ENCODE results near the gene CEBPA. TPM values are rescaled to one million over a fixed set of nuclear protein-coding genes. Genes with fewer than 3 reads are reported as not detected.

Gene CEBPA
- total RNA-seq, 1 donor from 2014 or later: 2.0 TPM

GRCh38 chr19:33264881-33265445 lies 37.4 kb downstream of the CEBPA start:
- no peak for TF ChIP-seq CTCF (IDR thresholded peaks at IDR 0.05; ENCODE audit: insufficient read depth, low read length, poor library complexity, severe bottlenecking)
- Histone ChIP-seq H3K4me3 (ENCODE audit: low read depth, low read length) (no peak overlapping the region), H3K36me3 (ENCODE audit: control insufficient read depth, insufficient read depth, low read length) (no peaks in the 10 kb centered on the region), H3K27me3 (ENCODE audit: control insufficient read depth, insufficient read depth, low read length) (peaks cover 6% of the 10 kb centered on the region)
- DNase-seq (ENCODE audit: low read depth): no peak

- TF ChIP-seq CTCF (IDR thresholded peaks at IDR 0.05; ENCODE audit: insufficient read depth, low read length, poor library complexity, severe bottlenecking): no peak
- Histone ChIP-seq H3K4me3 (ENCODE audit: low read depth, low read length) (no peak overlapping the region), H3K27me3 (ENCODE audit: control insufficient read depth, insufficient read depth, low read length) (peaks cover 6% of the 10 kb centered on the region), H3K36me3 (ENCODE audit: control insufficient read depth, insufficient read depth, low read length) (no peaks in the 10 kb centered on the region)
- no peak for DNase-seq (ENCODE audit: low read depth)
Measured at GRCh38 chr19:33263325-33264023, 38.9 kb downstream of the CEBPA start.

GRCh38 chr19:33261511-33262189 lies 40.7 kb downstream of the CEBPA start:
- TF ChIP-seq CTCF (IDR thresholded peaks at IDR 0.05; ENCODE audit: insufficient read depth, low read length, poor library complexity, severe bottlenecking): no peak
- DNase-seq (ENCODE audit: low read depth): no peak
- peaks cover 2% of the 10 kb centered on the region for H3K27me3 ChIP-seq (ENCODE audit: control insufficient read depth, insufficient read depth, low read length)
- no peaks in the 10 kb centered on the region for H3K36me3 ChIP-seq (ENCODE audit: control insufficient read depth, insufficient read depth, low read length)
- H3K4me3 ChIP-seq (ENCODE audit: low read depth, low read length): no peak overlapping the region

DNA sequence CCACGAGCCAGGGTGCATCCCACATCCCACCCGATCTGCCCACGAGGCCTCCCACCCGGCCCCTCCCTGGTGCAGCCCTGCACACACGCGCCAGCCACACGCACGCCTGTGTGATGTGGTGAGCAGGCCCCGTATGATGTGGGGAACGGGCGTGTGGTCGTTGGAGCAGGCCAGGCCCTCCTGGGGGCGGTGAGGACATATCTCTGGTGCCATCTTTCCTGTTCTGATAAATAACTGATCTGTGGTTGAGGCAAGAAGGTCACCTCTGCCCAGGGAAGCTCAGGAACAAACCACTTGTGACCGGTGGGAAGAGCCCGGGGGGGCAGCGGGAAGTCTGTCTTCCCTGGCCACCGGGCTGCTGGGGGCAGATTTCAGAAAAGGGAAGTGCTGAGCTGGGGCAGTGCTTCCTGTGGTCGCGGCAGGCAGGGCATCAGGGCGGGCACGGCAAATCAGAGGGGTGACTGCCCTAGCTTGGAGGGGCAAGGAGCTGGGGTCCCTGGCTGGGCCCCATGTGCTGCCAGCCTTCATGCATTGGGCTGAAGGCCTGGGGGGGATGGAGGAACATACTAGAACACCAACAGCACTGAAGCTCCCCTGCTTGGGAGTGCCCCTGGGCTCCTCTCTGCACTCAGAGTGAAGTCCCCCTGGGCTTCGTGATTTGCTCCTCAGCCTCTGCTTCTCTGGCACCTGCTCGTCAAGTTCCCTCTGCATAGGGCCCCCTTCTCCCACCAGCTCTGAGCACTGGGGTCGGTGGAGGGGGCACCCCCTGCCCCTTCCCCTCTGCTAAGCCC lies 41.5 kb downstream of the CEBPA start:
- Histone ChIP-seq H3K36me3 (ENCODE audit: control insufficient read depth, insufficient read depth, low read length) (no peaks in the 10 kb centered on the region), H3K27me3 (ENCODE audit: control insufficient read depth, insufficient read depth, low read length) (peaks cover 2% of the 10 kb centered on the region), H3K4me3 (ENCODE audit: low read depth, low read length) (no peak overlapping the region)
- DNase-seq (ENCODE audit: low read depth): no peak
- no peak for TF ChIP-seq CTCF (IDR thresholded peaks at IDR 0.05; ENCODE audit: insufficient read depth, low read length, poor library complexity, severe bottlenecking)

GRCh38 chr19:33259539-33259938 lies 42.8 kb downstream of the CEBPA start:
- no peak for TF ChIP-seq CTCF (IDR thresholded peaks at IDR 0.05; ENCODE audit: insufficient read depth, low read length, poor library complexity, severe bottlenecking)
- Histone ChIP-seq H3K36me3 (ENCODE audit: control insufficient read depth, insufficient read depth, low read length) (no peaks in the 10 kb centered on the region), H3K27me3 (ENCODE audit: control insufficient read depth, insufficient read depth, low read length) (no peaks in the 10 kb centered on the region), H3K4me3 (ENCODE audit: low read depth, low read length) (no peak overlapping the region)
- no peak for DNase-seq (ENCODE audit: low read depth)
